NB4 (cell line): ENCODE measurements around the gene MBD3L2B.
"Not testable (repeated sequence)": the region's sequence is repeated elsewhere in the genome, so short reads cannot be mapped to it uniquely, and the experiment has no call there.

ENCODE experiments used
- DNase-seq: peaks from one replicate; pipeline ENCODE4 v3.0.0; 2010; ENCODE audit warnings: low read depth
- H3K4me3 ChIP-seq: one replicate; pipeline ENCODE4 v1.5.1; 2011; ENCODE audit warnings: mild to moderate bottlenecking, low read depth, low read length, moderate library complexity
- MYC ChIP-seq: IDR thresholded peaks from 2 replicates; pipeline ENCODE4 v1.6.1; 2011; ENCODE audit warnings: low read depth, low read length
- TF ChIP-seq, protein P1 (sequence below): IDR thresholded peaks from one replicate; pipeline ENCODE4 v1.5.1; 2012; ENCODE audit warnings: low read depth, low read length
- TF ChIP-seq, protein P2 (sequence below): IDR thresholded peaks from 2 replicates; pipeline ENCODE4 v1.6.1; 2011; ENCODE audit warnings: low read depth, low read length

Gene MBD3L2B

DNA sequence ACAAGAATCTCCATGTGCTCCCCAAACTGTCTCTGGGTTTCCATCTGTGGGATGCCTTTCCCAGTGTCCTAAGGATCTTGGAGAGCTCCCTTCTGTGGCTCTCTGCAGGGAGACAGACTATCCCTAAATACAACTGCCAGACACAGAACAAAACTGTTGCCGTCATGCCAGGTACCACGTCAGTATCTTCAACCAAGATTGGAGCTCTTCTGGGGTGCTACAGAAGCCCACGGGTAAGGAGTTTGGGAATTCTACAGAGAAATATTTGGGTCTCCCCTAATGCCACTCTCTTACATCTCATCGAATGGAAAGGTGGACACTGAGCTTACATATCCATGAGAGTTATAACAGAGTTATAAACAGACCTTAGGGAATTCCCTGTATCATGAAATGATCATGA, 42.1 kb upstream of the MBD3L2B start:
- TF ChIP-seq, protein P1, sequence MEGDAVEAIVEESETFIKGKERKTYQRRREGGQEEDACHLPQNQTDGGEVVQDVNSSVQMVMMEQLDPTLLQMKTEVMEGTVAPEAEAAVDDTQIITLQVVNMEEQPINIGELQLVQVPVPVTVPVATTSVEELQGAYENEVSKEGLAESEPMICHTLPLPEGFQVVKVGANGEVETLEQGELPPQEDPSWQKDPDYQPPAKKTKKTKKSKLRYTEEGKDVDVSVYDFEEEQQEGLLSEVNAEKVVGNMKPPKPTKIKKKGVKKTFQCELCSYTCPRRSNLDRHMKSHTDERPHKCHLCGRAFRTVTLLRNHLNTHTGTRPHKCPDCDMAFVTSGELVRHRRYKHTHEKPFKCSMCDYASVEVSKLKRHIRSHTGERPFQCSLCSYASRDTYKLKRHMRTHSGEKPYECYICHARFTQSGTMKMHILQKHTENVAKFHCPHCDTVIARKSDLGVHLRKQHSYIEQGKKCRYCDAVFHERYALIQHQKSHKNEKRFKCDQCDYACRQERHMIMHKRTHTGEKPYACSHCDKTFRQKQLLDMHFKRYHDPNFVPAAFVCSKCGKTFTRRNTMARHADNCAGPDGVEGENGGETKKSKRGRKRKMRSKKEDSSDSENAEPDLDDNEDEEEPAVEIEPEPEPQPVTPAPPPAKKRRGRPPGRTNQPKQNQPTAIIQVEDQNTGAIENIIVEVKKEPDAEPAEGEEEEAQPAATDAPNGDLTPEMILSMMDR, result no peak
- TF ChIP-seq, protein P2, sequence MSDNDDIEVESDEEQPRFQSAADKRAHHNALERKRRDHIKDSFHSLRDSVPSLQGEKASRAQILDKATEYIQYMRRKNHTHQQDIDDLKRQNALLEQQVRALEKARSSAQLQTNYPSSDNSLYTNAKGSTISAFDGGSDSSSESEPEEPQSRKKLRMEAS, result no peak
- TF ChIP-seq MYC, result no peak
- H3K4me3 ChIP-seq, result no peak overlapping the region
- no peak for DNase-seq

DNA sequence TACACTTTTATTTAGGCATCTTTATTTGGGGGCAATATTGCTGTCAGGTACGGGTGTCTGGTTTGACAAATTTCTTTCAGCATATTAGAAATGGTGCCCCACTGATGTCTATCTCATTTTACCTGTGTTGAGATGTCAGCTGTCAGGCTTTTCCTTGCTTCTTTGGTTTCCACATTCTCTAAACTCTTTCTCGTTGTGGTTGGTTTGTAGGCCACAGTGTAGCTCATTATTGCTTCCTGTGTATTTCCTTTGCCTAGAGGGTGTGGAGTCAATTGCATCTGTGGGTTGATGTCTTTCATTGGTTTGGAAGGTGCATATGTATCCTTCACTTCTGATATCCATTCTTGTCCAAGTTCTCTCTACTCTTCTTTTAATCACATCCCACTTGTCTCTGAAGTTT, 38.7 kb upstream of the MBD3L2B start:
- not testable (repeated sequence) for DNase-seq, H3K4me3 ChIP-seq

DNA sequence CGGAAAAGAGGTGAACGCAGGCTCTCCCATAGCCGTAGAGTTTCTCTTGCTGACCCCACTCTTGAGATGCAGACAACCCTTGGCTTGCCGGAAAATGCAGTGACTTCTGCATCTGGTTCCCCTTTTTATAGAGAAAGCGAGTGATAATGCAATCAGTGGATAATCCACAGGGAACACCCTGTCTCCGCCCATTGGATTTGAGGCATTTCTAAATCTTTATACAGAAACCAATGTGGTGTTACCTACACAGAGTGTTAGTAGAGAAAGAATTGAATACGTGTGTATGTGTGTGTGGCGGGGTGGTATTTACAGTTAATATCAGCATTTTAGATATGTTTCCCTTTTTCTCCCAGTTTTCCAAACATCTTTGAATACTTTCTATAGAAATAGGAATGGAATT, 37.3 kb upstream of the MBD3L2B start, which contains the start of gene MBD3L3:
Gene MBD3L3 (minus strand): TSS at position 101 of the 400 bp plus-strand sequence. CDS start 71 bp downstream, at position 30.
- DNase-seq, result not testable (repeated sequence)

DNA sequence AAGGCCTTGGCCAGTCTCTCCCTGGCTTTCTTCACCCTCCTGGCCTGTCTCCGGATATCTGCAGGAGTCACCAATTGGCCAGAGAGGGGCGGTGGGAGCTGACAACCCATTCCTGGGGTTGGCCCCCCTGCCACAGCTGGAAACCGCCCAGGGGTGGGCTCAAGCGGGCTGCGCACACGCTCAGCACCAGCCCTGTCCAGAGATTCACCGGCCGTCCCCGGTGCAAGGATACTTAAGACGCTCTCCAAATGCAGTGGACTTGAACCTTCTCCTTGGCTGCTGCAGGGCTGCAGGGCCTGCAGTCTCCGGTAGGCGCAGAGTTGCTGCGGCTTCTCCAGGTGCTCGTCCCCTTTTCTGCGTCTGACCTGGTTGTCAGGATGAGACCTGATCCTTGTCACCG, 35.1 kb upstream of the MBD3L2B start:
- DNase-seq, H3K4me3 ChIP-seq: not testable (repeated sequence)

More for the DNA sequence above, 37.3 kb upstream of the MBD3L2B start, which contains the start of gene MBD3L3:
- not testable (repeated sequence) for H3K4me3 ChIP-seq

DNA sequence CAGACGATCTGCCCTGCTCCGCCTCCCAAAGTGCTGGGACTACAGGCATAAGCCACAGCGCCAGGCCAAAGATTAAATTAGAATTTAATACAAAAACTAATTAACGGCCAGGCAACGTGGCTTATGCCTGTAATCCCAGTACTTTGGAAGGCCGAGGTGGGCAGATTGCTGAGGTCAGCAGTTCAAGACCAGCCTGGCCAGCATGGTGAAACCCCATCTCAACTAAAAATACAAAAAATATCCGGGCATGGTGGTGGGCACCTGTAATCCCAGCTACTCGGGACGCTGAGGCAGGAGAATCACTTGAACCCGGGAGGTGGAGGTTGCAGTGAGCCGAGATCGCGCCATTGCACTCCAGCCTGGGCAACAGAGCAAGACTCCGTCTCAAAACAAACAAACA, 34.4 kb upstream of the MBD3L2B start:
- DNase-seq, H3K4me3 ChIP-seq: not testable (repeated sequence)

DNA sequence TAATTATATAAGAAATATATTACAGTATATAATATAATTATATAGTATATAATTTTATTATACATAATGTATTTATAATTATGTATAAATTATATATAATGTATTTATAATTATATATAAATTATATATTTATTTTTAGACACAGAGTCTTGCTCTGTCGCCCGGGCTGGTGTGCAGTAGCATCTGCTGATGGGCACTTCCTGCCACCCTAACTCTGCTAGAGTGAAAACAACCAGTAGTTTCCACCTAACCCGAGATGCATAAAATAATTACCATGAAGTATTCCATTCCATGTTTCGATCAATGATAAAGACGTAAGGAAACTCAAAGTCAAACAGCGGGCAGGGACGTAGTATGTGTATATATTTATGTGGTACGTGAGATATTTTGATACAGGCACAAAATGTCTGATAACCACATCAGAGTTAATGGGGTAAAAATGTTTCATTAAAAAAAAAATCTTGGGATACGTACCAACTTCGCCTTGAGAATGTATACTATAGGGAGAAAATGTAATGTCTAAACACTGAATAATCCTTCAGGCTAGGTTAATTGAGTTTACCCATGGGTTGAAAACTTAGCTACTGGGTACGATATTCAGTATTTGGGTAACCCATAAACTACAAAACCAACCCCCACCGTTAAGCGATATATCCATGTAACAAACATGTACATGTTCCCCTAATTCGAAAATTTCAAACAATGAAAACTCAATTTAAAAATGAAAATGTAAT, 33.6 kb upstream of the MBD3L2B start:
- DNase-seq, H3K4me3 ChIP-seq: not testable (repeated sequence)

DNA sequence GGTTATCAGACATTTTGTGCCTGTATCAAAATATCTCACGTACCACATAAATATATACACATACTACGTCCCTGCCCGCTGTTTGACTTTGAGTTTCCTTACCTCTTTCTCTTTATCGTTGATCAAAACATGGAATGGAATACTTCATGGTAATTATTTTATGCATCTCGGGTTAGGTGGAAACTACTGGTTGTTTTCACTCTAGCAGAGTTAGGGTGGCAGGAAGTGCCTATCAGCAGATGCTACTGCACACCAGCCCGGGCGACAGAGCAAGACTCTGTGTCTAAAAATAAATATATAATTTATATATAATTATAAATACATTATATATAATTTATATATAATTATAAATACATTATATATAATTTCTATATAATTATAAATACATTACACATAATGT, 31.7 kb upstream of the MBD3L2B start:
- DNase-seq, H3K4me3 ChIP-seq: not testable (repeated sequence)

DNA sequence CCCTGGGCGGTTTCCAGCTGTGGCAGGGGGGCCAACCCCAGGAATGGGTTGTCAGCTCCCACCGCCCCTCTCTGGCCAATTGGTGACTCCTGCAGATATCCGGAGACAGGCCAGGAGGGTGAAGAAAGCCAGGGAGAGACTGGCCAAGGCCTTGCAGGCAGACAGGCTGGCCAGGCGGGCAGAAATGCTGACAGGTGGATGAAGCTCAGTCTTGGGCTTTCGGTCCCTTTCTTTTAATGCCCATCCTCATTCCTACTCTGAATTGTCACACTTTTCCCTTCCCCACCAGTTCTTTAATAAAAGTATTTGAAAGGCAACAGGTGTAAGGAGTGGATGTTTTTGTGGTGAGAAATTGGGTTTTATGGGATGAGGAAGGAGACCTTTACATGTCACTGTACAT, 30.2 kb upstream of the MBD3L2B start:
- DNase-seq, H3K4me3 ChIP-seq: not testable (repeated sequence)

DNA sequence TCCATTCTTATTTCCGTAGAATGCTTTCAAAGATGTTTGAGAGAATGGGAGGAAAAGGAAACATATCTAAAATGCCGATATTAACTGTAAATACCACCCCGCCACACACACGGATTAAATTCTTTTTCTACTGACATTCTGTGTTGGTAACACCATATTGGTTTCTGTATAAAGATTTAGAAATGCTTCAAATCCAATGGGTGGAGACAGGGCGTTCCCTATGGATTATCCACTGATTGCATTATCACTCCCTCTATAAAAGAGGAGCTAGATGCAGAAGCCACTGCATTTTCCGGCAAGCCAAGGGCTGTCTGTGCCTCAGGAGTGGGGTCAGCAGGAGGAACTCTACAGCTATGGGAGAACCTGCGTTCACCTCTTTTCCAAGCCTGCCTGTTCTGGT, 27.8 kb upstream of the MBD3L2B start, which contains the start of gene MBD3L2:
Gene MBD3L2 (plus strand): TSS at position 301 of the 400 bp plus-strand sequence. CDS start 53 bp downstream, at position 354.
- not testable (repeated sequence) for DNase-seq, H3K4me3 ChIP-seq

DNA sequence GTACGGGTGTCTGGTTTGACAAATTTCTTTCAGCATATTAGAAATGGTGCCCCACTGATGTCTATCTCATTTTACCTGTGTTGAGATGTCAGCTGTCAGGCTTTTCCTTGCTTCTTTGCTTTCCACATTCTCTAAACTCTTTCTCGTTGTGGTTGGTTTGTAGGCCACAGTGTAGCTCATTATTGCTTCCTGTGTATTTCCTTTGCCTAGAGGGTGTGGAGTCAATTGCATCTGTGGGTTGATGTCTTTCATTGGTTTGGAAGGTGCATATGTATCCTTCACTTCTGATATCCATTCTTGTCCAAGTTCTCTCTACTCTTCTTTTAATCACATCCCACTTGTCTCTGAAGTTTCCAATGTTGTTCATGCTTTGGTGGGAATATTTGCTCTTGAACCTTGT, 20.3 kb upstream of the MBD3L2B start:
- DNase-seq, H3K4me3 ChIP-seq: not testable (repeated sequence)

DNA sequence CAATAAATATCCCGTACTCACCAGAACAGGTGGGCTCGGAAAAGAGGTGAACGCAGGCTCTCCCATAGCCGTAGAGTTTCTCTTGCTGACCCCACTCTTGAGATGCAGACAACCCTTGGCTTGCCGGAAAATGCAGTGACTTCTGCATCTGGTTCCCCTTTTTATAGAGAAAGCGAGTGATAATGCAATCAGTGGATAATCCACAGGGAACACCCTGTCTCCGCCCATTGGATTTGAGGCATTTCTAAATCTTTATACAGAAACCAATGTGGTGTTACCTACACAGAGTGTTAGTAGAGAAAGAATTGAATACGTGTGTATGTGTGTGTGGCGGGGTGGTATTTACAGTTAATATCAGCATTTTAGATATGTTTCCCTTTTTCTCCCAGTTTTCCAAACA, 18.8 kb upstream of the MBD3L2B start, which contains the start of gene MBD3L4:
Gene MBD3L4 (minus strand): TSS at position 101 of the 400 bp plus-strand sequence. CDS start 35 bp downstream, at position 66.
- not testable (repeated sequence) for DNase-seq, H3K4me3 ChIP-seq

DNA sequence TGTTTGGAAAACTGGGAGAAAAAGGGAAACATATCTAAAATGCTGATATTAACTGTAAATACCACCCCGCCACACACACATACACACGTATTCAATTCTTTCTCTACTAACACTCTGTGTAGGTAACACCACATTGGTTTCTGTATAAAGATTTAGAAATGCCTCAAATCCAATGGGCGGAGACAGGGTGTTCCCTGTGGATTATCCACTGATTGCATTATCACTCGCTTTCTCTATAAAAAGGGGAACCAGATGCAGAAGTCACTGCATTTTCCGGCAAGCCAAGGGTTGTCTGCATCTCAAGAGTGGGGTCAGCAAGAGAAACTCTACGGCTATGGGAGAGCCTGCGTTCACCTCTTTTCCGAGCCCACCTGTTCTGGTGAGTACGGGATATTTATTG, 9.0 kb upstream of the MBD3L2B start, which contains the start of gene MBD3L5:
Gene MBD3L5 (plus strand): TSS at position 301 of the 400 bp plus-strand sequence. CDS start 34 bp downstream, at position 335.
- not testable (repeated sequence) for DNase-seq, H3K4me3 ChIP-seq

DNA sequence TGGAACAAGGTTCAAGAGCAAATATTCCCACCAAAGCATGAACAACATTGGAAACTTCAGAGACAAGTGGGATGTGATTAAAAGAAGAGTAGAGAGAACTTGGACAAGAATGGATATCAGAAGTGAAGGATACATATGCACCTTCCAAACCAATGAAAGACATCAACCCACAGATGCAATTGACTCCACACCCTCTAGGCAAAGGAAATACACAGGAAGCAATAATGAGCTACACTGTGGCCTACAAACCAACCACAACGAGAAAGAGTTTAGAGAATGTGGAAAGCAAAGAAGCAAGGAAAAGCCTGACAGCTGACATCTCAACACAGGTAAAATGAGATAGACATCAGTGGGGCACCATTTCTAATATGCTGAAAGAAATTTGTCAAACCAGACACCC, 7.6 kb upstream of the MBD3L2B start:
- DNase-seq, result not testable (repeated sequence)

More for the DNA sequence above, 7.6 kb upstream of the MBD3L2B start:
- not testable (repeated sequence) for H3K4me3 ChIP-seq
